Hepatic stellate cell (primary cell): ENCODE data around the gene TSPEAR.
"Not testable (repeated sequence)": the region's sequence is repeated elsewhere in the genome, so short reads cannot be mapped to it uniquely, and the experiment has no call there.

ENCODE experiments used
- DNase-seq: peaks from one replicate; pipeline ENCODE4 v3.0.0; 2011; ENCODE audit warnings: low spot score

The TSPEAR gene

GRCh38 chr21:44585892-44586291 lies 125.5 kb downstream of the TSPEAR start:
- no peak for DNase-seq

- DNase-seq = no peak
Measured at GRCh38 chr21:44583800-44584147, 127.6 kb downstream of the TSPEAR start.

GRCh38 chr21:44583089-44583799 lies 128.1 kb downstream of the TSPEAR start:
- DNase-seq = no peak

DNA sequence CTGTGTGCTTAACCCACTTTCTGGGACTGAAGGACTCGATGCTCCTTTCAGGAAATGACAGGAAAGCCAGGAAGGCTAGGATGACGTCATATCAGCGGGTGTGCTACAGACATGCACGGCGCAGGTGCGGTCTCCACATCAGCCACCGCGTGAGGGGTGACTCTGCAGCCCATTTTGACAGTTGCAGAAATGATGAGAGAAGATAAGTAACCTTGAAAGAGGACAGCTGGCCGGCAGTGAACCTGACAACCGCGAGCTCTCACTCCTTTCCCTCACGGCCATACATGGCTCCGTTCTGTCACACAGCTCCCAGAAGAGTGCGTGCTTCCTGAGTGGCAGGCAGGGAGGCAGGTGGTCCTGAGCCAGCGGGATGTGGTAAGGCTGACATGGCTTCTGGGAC lies 129.3 kb downstream of the TSPEAR start:
- DNase-seq = no peak

- DNase-seq = no peak
Measured at GRCh38 chr21:44581158-44581557, 130.2 kb downstream of the TSPEAR start.

GRCh38 chr21:44580231-44580821 lies 131.0 kb downstream of the TSPEAR start, which contains the start of gene KRTAP10-5:
KRTAP10-5 (minus strand) TSS chr21:44580604; CDS start chr21:44580578, 26 bp downstream.
- not testable (repeated sequence) for DNase-seq

- DNase-seq = no peak
Measured at GRCh38 chr21:44579833-44580144, 131.6 kb downstream of the TSPEAR start.

DNA sequence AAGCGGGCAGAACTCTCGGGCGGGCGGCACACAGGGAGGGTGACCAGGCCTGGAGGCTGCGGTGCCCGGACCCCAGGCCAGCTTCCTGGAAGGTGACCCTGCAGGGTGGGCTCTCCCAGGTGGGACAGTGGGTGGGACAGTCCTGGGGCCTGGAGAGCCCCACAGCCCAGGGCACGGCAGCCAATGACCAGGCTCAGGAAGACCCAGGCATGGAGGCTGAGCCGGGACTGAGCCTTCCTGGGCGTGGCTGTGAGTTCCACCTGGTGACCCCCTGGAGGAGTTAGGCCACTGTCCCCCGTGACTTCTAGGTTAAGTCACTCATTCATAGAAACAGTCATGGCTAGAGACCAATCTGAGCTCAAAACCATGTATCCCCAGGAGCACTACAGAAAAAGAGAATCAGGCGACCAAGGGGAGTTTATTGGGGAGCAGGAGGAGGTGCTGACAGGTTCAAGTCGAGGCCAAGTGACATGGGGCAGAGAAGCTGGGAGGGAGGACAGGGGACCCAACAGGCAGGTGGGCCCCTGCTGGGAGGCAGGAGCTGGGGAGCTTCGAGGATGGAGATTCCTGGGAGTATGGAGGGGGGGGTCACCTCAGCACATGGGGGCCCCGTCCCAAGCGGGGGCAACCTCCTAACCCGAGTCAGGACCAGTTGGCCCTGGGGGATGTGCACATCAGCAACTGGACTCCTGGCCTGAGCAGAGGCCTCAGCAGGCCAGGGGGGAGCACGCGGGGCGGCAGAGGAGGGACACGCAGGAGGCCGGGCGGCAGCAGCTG lies 132.1 kb downstream of the TSPEAR start:
- no peak for DNase-seq

DNA sequence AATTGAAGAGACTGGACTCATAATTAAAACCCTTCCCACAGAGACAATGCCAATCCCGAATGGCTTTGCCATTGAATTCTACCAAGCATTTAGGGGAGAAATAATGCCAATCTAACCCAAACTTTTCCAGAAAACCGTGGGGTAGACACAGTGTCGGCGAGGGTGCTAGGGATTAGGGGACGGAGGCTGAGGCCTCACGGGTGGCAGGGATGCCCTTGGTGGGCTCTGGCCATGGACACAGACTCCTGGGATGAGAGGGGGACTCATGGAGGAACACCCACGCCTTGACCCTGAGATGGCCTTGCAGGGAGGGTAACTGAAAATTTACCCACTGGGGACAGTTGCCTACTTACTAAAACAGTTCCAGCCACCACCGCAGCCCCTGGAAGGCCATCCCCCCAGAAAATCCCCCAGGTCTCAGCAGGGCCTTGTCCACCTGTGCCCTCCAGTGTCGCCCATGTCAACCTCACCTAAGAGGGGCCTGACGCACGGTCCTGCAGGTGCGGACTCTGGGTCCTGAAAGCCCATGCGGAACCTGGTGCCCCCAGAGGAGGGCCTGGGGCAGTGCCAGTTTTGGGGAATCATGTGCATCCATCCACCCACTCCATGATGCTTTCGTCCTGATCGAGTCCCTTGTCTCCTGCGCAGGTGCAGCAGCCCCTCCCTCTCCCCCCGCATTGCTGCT lies 132.9 kb downstream of the TSPEAR start:
- DNase-seq = no peak

- DNase-seq = no peak
Measured at GRCh38 chr21:44576025-44576420, 135.3 kb downstream of the TSPEAR start.

DNA sequence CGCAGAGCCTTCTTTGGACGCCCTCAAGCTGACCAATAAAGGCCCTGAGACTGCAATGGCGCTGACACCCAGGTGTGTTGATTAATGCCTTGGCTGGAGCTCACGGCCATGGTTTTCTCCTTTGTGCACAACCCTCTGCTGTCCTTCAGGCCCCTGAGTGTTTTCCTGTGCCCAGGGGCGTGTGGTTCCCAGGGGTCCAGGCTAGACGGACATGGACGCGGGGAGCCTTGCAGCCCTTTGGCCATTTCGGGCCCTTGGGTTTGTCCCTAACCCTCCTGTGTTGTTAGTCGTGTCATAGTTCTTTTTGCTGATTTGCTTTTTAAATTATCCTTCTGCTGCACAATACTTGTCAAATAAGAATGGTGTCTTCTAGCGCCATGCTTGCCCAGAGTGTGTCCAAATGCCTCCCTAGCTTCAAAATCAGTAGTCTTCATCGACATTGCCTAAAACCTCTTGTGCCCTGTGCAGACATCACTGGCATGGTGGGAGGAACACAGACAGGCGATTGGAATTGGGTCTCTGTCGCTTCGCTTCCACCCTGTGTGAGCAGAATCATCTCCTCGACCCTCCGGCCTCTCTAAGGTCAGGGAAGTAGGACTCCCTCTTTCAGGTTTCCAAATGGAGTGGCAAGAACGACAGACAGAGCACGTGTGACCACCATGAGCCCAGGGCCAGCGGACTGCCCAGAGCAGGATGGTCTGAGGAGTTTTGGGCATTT lies 135.9 kb downstream of the TSPEAR start:
- DNase-seq = no peak

DNA sequence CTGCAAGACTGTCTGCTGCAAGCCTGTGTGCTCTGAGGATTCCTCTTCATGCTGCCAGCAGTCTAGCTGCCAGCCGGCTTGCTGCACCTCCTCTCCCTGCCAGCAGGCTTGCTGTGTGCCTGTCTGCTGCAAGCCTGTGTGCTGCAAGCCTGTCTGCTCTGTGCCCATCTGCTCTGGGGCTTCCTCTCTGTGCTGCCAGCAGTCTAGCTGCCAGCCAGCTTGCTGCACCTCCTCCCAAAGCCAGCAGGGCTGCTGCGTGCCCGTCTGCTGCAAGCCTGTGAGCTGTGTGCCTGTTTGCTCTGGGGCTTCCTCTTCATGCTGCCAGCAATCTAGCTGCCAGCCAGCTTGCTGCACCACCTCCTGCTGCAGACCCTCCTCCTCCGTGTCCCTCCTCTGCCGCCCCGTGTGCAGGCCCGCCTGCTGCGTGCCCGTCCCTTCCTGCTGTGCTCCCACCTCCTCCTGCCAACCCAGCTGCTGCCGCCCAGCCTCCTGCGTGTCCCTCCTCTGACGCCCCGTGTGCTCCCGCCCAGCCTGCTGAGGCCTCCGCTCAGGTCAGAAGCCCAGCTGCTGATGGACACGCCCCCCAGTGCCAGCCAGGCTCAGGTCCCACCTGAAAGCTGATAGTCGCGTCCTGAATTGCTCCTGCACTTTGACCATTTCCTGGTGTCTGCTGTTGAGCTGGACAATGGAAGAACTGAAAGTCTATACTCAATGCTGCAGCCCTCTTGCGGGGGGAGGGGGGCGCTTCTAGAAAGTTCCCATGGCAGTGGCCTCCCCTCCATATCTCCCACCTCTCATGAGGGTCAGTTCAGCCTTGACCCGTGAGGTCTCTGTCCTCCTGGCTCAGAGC lies 136.7 kb downstream of the TSPEAR start:
- no peak for DNase-seq

DNA sequence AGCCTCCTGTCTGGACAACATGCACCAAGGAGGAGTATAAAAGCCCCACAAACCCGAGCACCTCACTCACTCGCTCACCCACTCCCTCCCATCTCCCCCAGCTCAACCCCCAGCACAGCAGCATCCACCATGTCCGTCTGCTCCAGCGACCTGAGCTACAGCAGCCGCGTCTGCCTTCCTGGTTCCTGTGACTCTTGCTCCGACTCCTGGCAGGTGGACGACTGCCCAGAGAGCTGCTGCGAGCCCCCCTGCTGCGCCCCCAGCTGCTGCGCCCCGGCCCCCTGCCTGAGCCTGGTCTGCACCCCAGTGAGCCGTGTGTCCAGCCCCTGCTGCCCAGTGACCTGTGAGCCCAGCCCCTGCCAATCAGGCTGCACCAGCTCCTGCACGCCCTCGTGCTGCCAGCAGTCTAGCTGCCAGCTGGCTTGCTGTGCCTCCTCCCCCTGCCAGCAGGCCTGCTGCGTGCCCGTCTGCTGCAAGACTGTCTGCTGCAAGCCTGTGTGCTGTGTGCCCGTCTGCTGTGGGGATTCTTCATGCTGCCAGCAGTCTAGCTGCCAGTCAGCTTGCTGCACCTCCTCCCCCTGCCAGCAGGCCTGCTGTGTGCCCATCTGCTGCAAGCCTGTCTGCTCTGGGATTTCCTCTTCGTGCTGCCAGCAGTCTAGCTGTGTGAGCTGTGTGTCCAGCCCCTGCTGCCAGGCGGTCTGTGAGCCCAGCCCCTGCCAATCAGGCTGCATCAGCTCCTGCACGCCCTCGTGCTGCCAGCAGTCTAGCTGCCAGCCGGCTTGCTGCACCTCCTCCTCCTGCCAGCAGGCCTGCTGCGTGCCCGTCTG lies 137.5 kb downstream of the TSPEAR start, which contains the start of gene KRTAP10-4:
Gene KRTAP10-4 (plus strand): TSS at position 100 of the 827 bp plus-strand sequence. CDS start 30 bp downstream, at position 130.
- DNase-seq = not testable (repeated sequence)

DNA sequence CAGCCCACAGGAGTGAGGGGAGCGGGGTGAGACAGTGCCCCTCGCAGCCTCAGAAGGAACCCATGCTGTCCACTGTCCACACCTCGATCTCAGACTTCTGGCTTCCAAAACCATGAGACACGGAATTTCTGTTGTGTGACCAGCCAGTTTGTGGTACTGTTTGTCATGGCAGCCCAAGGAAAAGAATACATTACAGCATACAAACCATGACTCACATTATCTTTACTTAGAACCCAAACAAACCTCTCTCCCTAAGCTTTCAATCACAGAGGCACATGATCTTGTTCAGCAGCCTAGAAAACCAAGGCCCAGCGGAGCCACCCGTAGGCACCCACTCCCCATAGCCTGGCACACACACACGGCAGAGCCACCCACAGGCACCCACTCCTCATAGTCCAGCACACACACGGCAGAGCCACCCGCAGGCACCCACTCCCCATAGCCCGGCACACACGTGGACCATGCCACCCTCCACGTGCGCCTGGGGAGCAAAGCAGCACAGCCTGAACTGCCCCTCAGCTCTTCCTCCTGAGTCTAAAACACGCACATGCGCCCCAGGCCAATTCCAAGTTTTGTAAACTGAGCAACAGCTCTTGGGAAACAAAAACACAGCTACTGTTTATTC lies 138.3 kb downstream of the TSPEAR start:
- peak; percentile 48 for DNase-seq

- DNase-seq = no peak
Measured at GRCh38 chr21:44571844-44572782, 139.3 kb downstream of the TSPEAR start.

- DNase-seq = no peak
Measured at GRCh38 chr21:44571296-44571695, 140.1 kb downstream of the TSPEAR start.

DNA sequence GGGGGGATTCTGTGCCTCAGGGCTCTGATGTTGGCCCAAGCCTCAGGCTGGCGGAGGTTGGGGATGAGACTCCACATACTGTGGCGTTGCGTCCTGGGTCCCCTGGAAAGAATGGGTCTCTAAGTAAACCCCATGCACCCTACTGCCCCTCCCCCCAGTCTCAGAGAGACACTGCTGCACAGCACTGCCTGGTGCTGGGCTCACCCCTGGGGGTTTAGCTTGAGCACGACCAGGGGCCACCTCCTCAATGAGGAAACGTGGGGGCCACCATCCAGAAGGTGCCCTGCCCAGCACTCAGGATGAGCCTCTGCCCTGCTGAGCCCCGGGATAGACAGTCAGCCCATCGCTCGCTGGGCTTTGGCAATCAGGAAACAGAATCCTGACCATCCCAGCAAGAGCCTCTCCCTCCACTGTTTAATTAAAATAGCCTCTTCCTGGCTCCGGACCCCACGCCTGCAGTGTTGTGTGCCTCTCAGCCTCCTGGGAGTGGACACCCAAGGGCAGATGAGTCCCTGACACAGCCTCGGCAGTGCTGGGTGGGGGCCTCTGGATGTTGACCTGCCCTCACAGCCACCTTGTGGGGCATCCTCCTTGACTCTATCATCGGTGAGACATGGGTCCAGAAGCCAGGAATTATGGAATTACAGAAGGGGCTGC lies 141.4 kb downstream of the TSPEAR start:
- DNase-seq = no peak
